ENCODE measurements around the gene EPHA2.
"Not testable (repeated sequence)": the region's sequence is repeated elsewhere in the genome, so short reads cannot be mapped to it uniquely, and the experiment has no call there.

EPHA2 gene

DNA sequence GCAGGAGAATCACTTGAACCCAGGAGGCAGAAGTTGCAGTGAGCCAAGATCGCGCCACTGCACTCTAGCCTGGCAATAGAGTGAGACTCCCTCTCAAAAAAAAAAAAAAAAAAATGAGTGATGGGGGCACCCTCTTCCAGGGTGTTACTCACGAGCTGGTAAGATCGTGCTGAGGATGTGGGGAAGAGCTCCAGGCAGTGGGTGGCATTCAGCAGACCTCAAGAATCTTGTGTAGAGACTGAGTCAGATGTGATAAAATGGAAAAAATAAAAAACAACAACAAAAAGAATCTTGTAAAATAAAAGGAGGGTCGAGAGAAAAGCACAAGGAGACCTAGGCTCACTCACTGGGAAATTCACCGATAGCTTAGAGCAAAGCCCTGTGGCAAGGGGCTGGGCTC, 38.5 kb downstream of the EPHA2 start:
- no peak for DNase-seq

DNA sequence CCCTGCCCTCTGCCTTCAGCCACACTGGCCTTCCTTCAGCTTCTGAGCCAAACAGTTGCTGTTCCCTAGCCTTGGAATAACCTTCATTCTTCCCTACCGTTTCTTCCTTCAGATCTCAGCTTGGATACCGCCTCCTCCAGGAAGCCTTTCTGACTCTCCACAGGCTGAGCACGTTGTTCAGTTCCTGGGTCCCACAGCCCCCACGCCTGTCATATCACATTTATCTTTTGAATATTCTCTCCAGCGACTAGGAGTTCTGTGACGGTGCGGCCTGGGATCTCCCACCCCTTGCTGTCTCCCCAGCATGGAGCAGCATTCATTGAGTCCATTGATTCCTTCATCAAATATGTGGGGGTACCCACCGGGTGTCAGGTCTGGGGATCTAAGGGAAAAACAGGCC, 39.2 kb downstream of the EPHA2 start:
- no peak for DNase-seq

DNA sequence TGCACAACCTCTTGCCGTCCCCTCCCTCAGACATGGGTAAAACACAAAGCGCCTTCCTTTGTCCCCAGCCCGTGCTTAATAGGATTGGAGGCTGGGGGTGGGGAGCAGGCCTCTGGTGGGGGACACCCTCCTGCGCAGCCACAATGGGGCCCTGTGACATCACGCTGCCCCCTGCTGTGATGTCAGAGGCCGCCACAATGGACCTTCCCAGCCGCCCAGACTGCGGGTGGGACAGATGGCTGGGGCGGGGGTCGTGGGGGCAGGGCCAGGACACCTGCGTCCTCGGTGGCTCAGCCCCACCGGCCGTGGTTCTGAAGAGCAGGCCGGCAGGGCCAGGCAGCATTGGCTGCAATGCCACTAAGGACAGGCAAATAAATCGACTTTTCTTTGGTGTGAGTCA, 39.9 kb downstream of the EPHA2 start:
- DNase-seq: no peak

DNA sequence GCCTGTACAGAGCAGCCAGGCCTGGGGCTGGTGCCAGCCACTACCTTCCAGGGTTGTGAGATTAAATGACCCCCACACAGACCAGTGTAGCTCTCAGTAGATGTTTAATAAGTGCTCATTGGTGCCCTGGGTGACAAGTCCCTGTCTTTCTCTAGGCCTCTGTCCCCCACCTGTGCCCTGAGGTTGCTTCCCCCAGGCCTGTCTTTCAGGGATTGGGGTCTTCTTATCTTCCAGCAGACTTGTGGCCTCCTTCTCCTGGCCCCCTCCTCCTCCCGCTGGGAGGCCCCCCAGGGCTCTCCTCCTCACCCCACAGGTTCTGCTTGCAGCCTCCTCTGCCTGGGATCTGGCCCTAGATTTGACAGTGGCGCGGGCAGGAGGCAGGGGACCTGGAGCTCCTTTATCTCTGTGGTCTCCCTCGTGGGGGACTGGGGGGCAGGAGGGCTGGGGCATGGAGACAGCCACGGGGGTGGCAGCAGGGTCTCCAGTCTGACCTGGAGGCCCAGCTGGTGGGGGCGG, 40.3 kb downstream of the EPHA2 start:
- DNase-seq: no peak

DNA sequence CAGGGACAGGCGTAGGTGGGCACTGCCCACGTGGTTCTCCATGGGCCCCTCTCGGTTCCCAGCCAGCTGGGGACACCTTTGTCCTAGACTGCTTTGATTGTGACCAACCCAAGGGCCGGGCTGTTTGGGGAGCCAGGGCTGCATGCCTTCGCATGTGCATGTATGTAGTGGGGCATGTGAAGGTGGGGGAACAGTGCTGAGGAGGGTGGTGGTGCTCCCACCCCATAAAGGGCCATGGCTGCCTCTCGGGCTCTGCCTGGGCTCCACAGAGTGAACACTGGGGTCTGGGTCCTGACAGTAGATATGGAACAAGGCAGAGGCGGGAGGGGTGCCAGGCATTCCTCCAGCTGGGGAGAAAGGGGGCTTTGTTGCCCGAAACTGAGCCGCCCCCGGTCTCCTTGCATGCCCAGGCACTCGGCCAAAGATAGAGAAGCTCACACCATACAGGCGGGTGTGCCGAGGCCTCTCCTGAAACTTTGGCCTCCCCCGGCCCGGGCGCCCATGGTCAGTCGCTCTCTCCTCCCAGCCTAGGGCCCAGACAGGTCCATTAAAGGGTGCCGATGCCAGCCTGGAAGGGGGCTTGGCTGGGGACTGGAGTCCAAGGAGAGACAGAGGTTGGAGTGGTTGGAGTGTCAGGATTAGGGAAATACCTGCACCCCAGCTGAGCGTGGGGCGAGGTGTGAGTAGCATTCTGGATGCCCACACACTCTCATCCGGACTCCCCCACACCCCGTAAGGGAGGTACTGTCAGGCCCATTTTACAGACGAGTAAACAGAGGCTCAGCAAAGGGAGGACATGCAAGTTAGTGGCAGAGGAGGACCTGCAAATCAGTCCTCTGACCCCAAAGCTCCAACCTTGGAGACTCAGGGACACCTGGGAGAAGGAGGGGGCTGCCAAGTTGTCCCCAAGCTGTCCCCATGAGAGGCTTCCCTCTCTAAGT, 41.1 kb downstream of the EPHA2 start:
- DNase-seq: no peak

DNA sequence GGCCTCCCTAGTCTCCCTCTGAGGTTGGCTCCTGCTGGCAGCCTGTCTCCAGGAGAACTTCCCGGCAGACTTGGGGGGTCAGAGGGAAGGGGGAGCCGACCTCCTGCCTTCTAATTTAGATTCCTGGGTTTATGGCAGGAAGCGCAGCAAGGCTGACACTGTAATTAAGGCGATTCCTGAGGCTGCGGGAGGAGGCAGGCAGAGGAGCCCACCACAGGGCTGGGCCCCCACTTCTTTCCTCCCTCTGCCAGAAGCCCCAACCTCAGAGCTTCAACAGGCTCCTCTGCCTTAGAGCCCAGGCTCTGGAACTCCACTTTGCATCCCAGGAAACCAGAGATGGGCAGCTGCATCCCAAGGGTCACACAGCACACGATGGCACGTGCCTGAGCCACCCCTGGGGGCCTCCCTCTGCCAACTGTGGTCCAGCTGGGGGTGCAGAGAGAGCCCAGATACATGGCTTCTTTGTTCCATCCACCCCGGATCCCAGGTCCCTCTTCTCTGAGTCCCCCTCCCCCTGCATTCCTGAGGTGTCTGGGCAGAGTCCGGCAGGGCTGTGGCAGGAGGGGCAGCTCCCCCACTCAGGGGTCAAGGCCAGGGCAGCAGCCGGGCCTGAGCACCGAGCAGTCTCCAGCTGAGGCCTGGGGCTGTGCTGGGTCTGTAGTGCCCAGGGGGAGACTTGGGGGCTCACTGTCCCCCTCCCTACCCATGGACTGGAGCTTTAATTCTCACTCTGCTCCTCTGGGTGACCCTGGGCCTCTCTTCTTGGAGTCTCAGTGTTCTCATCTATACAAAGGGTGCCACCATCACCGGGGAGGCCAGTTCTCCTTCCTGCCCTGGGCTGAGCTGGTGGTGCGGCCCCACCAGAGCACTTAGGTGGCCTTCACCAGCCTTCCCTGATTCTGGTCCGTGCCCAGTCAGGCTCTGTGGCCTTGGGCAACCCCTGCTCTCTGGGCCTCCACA, 43.0 kb downstream of the EPHA2 start:
- no peak for DNase-seq

DNA sequence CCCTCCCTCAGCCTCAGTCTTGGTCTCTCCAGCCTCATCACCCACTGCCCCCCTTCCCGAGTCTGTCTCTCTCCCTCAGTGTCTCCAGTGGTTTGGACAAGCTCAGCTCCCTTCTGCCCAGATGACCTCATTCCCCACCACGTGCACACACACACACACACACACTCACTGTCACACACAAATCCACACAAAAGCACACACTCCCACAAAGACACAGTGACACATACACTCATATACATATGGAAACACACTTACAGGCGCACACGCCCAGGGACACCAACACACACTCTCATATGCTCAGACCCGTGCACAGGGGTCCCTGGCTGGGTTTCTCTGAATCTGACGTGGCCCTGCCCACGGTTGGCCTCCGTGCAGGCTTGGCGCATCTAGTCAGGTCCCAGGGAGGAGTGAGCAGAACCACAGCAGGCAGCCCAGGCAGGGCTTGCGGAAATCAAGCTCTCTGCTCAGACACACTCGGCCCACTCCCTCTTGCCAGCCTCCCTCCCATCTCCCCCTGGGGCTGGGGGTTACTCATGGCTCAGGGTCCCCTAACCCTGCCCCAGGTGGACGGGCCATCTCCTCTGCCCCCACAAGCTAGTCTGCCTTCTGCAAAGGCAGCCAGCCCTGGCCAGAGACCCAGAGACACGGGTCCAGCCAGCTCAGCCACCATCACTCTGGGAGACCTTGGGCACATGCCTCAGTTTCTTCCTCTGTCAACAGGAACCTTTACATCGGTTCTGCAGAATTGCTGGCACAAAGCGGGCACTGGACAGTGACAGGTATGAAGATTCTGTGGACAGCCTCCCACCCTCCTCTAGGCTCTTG, 43.9 kb downstream of the EPHA2 start:
- DNase-seq: no peak

DNA sequence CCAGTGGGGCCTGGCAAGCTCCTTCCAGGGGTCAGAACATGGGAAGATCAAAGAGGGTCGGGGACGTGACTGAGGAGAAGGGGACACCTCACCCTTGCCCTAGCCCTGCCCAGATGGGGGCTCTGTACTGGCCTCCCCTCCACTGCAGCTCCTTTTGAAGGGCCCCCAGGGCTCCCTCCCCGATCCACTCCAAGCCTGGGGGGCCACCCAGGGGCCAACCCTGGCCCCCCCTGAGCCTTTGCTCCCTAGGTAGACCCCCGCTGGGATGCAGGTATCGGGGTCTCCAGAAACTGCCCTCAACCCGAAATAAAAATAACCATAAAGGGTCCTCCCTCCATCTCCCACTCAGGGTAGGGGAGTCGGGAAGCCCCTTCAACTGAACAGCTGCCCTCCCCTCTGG, 45.0 kb downstream of the EPHA2 start:
- DNase-seq: no peak

DNA sequence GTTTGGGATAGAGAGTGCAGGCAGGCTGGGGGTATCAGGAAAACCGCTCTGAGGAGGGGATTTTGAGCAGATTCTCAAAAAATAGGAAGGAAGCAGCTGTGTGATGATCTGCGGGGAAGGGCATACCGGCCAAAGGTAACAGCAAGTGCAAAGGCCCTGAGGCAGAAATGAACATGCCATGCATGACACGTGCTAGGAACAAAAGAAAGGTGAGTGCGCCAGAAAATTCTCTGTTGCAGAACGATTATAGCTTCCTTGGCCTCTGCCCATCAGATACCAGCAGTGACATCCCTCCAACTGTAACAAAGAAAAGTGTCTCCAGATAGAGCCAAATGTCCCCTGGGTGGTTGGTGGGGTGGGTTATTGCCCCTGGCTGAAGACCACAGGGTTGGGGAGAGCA, 45.4 kb downstream of the EPHA2 start:
- no peak for DNase-seq

DNA sequence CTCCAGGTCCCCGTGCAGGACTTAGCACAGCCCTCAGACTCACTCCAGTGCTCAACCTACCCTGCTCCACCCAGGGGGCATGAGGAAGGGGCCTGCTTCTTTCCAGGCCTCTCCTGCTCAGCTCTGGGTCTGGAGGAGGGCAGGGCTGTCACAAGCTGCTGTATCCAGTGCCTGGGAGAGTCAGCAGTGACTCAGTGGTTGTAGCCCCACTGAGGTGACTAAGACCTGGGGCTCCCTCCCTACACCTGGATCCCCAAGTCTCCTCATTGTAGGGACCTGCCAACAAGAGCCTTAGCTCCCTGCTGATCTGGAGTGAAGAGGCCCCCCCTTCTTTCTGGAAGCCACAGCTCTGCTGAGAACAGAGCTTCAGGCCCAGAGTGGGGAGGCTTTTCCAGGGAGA, 46.3 kb downstream of the EPHA2 start:
- DNase-seq: no peak

DNA sequence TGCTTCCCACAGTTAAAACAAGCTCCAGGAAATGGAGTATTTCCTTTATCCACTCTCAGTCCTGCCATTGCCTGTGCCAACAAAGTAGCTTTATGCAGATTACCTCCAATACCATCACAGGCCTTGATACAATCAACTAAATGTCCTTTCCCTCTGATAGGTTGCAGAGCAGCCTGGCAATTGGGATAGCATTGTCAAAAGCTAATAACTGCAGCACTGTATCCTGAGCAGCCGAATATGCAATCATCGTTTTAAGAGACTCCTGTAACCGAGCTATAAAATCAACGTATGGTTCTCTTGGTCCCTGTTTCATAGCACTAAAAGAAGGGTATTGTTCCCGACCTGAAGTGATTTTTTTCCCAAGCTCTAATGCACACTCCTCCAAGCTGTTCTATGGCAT, 48.8 kb downstream of the EPHA2 start:
- DNase-seq: not testable (repeated sequence)

DNA sequence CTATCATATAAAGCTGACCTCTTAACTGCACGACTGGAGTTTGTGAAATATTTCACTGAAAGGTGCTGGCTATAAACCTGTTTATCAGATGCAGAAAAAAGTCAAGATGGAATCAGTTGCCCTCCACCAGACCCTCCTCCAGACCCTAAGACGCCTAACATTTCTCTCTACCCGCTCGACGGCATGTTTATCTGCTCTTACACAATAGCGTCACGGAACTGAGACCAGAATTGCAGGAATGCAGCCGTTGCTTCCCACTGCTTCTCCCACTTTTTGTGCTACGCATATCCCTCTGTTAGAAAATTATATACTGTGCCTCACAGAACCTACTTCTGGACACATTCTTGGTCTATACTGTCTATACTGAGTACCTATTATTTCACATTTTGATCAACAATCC, 54.2 kb downstream of the EPHA2 start:
- DNase-seq: no peak

DNA sequence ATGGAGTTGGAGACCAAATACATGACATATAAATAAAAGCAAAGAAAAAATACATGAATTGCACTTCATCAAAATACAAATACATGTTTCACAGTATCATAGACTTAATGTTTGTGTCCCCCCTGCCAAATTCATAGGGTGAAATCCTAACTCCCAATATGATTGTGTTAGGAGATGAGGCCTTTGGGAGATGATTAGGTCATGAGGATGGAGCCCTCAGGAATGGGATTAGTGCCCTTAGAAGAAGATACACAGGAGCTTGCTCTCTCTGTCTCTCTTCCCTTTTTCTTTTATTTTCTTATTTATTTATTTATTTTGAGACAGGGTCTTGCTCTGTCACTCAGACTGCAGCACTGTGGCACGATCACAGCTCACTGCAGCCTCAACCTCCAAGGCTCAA, 56.5 kb downstream of the EPHA2 start:
- DNase-seq: no peak

DNA sequence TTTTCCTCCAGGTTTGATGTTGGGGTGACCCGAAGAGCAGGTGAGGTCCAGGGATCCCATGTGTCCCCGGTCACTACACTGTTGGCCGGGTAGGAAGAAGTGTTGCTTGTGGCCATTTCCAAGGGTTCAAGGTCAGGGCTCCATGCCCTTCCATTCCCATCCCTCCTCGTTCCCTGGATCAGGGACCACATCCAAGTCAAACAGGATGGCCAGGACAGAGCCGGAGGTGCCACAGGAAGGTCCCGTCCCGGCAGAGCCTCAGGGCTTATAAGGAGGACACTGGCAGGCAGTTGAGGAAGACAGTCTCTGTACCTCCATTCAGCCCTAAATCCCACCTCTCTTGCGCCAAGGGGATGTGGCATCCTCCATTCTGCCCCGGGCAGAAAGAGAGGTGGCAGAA, 60.4 kb downstream of the EPHA2 start:
- DNase-seq: no peak

DNA sequence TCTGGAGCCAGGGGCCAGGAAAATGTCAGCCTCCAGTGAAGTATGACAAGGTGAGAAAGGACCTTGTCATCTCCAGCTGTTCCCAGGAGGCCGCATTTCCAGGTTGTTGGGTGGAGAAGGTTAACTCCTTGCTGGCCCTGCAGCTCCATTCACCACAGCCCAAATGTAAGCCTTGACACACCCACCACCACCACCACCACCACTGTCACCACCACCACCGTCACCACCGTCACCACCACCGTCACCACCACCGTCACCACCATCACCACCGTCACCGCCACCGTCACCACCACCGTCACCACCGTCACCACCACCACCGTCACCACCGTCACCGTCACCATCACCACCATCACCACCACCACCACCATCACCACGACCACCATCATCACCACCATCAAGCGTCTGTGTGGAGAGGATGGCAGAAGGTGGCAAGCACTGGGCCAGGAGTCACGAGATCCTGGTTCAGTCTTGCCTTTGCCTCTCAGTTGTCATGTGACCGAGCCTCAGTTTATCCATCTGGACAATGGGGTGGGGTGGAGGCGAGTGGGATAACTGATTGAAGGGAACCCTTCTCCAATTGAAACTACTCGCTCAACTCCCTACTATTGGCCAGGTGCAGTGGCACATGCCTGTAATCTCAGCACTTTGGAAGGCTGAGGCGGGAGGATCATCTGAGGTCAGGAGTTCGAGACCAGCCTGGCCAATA, 61.3 kb downstream of the EPHA2 start:
- no peak for DNase-seq

DNA sequence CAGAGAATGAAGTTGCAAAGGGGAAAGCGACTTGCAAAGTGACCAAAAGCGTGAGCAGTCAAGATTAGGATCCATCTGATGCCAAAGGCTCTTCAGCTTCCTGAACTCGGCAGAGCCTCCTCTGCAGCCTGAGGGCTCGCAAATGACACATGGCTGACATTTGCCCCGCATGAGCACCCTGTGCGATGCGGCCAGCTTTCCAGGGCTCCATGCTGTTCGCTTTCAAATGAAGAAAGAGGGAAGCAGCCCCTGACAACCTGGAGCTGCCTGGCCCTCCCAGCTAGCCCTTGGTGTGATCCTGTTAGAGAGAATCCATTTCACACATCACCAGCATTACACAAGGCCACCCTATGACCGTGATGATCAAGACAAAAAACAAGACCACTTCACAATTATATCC, 62.3 kb downstream of the EPHA2 start:
- no peak for DNase-seq

DNA sequence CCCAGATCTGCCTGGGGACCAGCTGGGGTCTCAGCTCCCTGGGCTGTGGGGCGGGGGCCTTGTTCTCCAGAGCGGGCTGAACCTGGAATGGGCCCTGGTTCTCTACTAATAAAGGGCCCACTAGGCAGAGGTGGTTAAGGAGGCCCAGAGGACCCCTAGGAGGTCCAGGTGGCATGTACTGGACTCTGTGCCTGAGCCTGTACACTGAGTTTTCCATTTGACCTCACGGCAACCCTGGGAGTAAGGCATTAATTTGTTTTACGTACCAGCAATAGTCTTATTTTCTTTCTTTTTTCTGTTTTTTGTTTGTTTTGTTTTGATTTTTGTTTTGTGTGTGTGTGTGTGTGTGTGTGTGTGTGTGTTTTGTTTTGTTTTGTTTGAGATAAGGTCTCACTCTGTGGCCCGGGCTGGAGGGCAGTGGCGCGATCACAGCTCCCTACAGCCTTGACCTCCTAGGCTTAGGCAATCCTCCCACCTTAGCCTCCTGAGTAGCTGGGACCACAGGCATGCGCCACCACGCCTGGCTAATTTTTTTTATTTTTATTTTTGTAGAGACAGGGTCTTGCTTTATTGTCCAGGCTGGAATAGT, 62.9 kb downstream of the EPHA2 start:
- no peak for DNase-seq

DNA sequence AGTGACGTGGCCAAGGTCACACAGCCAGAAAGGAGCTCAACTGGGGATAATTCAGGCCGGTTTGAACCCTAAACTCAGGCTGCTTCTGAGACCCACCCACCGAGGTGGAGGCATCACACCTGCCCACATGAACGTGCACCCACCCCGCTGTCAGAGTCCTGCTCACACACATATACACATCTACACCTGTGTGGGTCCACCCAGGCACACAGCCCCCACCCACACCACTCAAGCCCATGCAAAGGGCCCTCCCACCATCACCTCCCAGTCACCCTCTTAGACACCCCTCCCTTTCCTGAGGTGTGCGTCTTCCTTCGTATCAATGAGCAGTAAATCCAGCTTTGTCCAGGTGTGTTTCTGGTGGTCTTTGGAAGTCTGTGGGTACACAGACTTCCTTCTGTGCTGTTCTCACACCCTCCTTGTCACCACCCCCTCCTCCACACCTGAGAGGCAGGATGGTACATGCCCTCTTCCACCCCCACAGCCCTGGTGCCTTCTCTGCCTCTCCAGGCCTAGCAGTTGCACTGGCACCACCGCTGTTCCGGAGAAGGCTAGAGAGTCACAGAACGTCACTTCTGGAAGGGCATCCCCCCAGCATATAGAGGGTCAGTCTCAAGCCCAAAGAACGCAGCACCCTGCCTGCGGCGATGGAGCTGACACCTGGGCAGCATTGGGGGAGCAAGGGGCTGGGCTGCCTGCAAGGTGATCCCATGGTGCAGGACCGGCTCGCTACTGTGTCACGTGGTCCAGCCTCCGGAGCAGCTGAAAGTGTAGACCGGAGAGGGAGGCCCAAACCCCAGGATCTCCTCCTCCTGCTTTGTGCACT, 63.6 kb downstream of the EPHA2 start:
- DNase-seq: no peak

DNA sequence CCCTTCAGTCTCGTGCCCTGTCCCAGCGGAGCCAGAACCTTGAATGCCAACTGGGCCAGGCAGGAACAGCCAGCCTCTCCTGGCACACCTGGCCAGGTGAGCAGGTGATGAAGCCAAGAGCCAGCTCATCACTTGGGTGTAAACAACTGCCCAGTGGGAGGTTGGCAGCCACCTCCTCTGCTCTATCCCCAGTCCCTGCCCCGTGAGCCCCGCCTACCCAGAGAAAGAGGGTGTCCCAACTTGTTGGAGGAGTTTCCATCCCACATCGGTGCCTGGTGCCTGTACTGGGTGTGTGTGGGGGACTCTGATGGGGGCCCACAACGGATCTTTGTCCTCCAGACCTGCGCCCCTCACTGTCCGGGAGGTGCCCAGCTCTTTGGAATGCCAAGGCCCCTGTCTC, 64.6 kb downstream of the EPHA2 start:
- DNase-seq: no peak

DNA sequence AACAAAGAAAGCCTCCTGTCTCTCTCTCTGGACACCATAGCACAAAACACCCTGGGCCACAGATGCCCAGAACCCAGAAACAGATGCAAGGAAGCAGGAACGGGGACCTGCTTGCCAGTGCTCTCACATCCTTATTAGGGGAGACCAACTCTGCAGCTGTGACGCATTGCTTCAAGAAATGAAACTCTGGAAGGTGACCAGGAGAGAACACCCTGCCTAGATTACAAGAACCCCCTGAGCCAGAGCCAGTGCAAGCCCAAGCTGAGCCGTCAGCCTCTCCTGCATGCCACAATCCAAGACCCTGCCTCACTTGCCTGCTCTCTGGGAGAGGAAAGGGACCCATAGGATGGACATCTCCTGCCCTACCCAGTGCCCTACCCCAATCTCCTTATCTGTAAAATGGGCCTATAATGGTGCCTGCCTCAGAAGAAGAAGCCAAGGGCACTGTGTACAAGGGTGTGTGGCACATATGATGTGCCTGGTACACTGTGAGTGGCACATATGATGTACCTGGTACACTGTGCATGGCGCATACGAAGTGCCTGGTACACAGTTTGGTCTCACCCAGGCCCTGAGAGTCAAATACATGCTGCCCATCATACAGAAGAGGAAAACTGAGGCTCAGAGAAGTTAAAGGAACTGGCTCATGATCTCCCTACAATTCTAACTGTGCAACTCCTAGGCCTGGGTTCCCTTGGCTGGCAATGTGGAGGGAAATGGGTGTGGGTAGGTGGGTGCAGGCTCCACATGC, 65.6 kb downstream of the EPHA2 start:
- no peak for DNase-seq
